ENCODE measurements around the gene CAMKV.

DNA sequence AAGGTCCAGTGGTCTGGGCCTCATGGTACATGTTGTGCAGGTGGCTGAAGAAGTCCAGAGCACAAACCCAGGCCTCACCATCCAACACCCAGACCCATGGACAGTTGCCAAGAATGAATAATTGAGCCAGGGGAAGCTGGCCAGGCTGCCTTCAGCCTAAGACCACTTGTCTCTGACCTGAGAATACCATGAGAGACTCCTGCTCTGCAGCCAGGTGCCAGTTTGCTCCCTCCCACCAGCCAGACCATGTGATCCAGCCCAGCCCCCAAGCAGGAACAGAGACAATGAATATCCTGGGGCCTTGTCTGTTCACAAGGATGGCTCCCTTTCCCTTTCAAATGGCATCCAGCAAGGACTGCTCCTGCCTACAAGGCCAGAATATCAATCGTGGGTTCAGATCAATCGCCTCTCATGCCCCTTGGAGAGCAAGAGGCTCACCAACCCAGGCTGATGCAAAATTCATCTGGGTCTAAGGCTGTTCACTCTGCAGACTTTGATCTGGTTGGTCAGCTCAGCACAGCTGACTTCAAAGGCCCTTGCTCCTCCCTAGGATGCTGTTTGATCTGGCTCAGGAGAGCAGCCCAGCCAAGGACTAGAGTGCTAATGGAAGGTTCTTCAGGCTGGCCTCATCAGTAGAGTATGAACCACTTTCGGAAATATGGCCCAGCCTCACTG, 26.7 kb downstream of the CAMKV start:
- TF ChIP-seq, protein P1, sequence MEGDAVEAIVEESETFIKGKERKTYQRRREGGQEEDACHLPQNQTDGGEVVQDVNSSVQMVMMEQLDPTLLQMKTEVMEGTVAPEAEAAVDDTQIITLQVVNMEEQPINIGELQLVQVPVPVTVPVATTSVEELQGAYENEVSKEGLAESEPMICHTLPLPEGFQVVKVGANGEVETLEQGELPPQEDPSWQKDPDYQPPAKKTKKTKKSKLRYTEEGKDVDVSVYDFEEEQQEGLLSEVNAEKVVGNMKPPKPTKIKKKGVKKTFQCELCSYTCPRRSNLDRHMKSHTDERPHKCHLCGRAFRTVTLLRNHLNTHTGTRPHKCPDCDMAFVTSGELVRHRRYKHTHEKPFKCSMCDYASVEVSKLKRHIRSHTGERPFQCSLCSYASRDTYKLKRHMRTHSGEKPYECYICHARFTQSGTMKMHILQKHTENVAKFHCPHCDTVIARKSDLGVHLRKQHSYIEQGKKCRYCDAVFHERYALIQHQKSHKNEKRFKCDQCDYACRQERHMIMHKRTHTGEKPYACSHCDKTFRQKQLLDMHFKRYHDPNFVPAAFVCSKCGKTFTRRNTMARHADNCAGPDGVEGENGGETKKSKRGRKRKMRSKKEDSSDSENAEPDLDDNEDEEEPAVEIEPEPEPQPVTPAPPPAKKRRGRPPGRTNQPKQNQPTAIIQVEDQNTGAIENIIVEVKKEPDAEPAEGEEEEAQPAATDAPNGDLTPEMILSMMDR (IDR thresholded peaks at IDR 0.05): no peak
- no peak for TF ChIP-seq POLR2AphosphoS5 (IDR thresholded peaks at IDR 0.05)
